SK-N-MC (cell line): ENCODE data around the gene PLEKHO1.

Experiments
- EZH2 ChIP-seq: fragments of 200-600 bp; sonication (generic); IDR thresholded peaks from one replicate; pipeline ENCODE4 v1.6.1; 2017; ENCODE audit warnings: antibody characterized with exemption
- FOXP2 ChIP-seq: optimal IDR thresholded peaks from 2 replicates; pipeline ENCODE3; 2011; ENCODE audit warnings: mild to moderate bottlenecking, moderate library complexity; ENCODE audit not compliant: insufficient read depth; ENCODE audit errors: extremely low read length, control extremely low read depth
- POLR2AphosphoS5 ChIP-seq: IDR thresholded peaks from 2 replicates; pipeline ENCODE4 v1.6.1; 2012; ENCODE audit warnings: mild to moderate bottlenecking, low read depth, low read length, borderline replicate concordance

DNA sequence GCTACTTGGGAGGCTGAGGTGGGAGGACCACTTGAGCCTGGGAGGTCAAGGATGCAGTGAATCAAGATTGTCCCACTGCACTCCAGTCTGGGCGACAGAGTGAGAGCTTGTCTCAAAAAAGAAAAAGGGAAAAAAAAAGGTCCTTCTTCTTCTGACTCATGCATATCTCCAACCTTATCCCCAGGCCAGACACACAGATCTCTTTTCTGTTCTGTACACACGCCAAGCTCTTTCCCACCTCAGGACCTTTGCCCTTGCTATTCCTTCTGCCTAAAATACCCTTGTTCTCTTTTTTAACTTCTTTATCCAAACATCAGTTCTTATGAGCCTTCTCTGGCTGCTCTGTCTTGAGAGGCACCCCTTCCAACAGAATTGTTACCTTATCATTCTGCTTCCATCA, 22.1 kb downstream of the PLEKHO1 start:
- TF ChIP-seq EZH2 (no peak), POLR2AphosphoS5 (no peak), FOXP2 (no peak)
